M059J (cell line): ENCODE data around the gene OTP. TPM values are rescaled to one million over a fixed set of nuclear protein-coding genes. Genes with fewer than 3 reads are reported as not detected.

Experiments
- DNase-seq: peaks from one replicate; pipeline ENCODE4 v3.0.0-alpha.2; 2012; ENCODE audit warnings: low read depth
- total RNA-seq: library from RNA; depleted of rRNA; stranded (reverse); fragments of >200 nt; shearing (Covaris generic); gene quantifications from 2 replicates; pipeline ENCODE4 v1.2.3, GENCODE V29; 2014

Gene OTP
- total RNA-seq, 1 experiment from 2014 or later = not detected

DNA sequence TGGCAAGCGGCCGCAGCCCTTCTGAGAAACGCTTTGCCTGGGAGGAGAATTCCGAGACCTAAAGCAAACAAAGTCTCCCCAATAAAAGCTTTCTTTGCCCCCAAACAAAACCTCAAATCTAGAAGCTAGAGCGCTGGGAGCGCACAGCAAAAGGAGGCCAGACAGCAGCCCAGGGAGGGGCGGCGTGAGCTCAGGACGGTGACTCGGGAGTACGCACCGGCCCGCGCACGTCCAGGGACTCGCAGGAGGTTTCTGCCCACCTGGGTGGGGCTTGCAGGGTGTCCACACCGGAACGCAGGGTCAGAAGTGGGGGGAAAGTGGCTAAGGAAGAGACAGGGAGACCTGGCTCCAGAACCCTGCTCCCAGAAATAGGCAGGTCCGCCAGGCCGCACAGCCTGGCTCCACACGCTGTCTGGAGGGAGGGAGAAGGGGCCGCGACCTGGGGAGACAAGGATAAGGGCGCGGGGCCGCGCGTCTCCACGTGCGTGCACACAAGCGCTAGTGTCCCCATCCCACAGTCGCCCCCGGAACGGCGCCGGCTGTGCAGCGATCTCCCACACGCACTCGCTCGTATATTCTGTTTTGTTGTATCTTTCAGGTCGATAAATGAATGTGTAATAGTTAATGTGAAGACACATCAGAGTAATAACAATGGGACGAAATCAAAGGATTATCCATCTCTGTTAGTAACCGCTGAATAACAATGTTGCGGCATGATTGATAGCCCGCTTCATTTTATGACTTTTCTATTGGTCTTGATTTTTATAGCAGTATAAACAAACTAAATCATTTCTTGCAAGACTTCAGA lies 2.3 kb upstream of the OTP start:
- no peak for DNase-seq

DNA sequence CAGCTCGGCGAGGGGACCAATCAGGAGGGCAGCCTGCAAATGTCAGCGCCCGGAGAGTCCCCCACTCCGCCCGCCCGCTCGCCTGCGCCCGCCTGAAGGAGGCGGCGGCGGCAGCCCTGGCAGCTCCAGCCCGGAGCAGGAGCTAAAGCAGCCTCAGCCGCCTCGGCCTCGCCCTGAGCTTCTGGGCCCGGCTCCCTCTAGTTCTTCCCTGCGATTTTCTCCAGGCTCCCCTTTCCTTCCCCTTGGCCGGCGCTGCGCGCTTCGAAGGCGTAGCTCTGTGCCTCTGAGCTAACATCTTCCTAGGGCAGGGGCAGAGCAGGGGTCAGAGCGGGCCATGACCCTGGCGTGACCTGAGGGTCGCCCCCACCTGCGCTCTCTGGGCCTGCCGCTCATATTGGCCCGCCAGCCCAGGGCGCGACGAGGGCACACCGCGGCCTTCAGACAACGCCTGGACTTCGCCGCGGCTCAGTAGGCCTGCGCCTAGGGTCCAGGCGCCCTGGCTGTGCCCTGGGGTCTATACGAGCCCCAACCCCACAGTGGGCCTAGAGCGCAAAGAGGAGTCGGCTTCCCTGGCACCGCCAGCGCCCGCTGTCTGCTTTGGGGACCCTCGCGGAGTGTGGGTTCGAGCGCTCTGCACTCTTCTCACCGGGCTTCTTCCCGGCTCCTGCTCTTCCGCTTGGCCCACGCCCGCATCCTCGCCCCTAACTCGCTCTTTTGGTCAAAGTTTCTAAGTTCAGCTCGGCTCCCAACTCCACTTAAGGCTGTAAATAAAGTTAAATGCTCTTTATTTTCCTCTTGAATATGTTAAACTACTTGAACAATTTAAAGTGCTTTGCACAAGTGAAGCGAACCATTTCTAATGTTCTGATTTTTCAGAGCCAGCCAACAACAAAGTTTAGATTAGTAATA lies 504 bp upstream of the OTP start:
- DNase-seq = no peak

DNA sequence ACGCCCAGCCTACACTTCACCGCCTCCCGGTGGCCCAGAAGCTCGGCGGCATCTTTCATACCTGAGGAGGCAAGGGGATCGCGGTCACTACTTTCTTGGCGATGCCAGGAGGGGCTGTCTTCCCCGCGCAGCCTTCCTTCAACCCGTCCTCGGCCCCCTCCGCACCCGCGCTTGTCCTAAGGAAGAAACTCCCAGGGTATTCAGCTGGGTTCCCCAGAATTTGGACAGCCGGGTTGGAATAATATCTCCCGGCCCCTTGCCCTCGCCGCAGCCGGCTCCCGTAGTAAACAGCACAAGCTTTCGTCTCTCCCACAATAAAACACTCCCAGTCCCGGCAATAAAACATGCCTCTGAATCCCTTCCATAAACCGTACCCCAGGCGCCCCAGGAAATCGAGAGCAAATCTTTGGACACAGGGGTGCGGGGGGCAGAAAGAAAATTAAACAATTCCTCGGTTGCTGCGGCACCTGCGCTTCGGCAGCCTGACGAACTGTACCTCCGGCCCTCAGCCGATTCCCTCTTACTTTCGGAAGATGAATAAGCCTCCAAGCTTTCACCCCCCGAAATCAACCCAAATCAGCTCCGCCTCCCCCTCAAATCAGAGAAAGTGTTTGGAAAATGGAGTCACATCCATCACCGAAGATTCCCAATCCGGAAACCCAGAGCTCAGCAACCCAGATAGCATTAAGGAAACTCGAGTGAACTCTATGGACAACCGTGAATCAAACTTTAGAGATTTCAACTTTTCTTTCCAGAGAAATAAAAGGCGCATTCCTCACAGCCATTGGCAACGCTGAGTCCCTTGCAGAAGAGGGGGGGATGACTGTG lies 1.1 kb downstream of the OTP start:
- DNase-seq = peak; percentile 19

DNA sequence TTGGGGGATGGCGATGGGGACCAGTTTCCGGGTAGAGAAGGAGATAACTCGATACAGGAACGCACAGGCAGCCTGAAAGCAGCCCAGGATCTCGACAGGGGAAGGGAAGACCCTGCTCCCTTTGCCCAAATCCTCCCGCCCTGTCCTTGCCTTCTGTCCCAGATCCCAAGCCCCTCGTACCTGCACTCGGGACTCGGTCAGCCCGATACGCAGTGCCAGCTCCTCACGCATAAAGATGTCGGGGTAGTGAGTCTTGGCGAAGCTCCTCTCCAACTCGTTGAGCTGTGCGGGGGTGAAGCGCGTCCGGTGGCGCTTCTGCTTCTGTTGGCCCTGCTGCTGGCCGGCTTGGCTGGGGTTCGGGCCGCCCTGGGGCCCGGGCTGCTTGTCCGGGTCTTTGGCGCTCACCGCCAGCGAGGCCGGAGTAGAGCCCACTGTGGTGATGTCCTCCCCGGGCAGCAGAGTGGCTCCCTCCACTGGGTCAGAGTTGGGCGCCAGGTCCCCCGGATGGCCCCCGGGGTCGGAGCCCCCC lies 1.8 kb downstream of the OTP start:
- DNase-seq = no peak

DNA sequence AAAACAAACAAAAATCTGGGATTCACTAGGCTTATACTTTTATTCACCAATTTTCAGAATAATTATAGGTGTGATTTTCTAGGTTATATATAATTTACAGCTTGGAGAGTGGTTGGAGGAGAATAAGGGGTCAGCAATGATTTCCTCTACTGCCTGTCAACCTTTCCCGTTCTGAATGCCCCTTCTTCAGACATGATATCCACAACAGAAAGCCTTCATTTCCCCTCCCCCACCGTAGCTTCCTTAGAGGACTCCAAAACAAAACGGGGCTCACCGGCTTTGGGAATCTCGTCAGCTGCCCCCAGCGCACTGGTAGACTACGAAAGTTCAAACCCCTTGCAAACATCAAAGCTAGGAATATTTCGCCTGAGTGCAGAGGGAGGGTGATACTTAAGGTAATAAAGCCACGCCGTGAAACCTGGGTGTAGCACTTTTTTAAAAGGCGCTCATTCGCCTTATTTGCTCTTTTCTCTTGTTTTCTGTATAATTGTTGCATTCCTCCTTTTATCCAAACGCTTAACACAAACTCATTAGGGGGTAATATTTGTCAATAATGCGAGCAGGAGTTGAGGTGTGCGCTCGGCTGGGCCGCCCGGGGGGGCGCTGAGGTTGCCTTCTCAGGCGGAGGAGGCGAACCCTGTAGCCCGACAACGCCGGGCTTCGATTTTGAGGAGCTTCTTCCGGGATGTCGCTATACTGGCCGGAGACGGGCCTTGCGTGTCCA lies 2.4 kb downstream of the OTP start:
- DNase-seq = no peak

DNA sequence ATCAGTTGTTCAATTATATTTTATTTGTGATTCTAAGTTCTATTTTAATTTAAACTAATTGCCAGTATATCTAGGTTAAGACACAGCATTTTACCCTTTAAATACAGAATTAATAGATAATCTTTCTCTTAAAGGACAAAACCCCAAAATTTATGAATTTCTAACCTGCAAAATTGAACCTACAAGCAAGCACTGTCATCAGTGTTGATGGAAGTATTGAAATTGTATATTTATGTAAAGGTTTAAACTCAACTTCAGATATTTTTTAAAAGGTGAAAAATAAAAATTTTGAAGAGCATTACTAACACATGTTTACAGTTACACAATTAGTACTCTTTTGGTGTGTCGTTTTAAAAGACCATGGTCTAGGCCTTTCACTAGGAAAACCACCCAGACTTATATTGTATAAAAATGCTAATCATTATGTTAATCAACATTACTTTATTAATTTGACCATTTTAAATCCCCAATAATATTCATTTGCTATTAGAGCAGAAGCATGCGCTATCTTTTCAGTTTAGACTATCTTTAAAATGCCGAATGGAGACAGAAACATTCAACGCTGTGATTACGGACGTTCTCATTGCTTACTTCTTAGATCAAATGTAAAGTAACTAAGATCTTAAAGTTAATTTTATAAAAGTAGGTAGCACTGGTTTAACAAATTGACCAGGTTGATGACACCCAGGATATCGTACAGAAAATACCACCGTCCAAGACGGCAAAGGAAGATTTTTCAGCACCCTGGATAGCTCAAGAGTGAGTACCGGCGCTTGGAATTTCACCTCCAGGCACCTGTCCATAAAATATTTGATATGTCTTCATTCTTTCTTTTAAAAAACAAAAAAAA lies 3.2 kb downstream of the OTP start:
- no peak for DNase-seq

DNA sequence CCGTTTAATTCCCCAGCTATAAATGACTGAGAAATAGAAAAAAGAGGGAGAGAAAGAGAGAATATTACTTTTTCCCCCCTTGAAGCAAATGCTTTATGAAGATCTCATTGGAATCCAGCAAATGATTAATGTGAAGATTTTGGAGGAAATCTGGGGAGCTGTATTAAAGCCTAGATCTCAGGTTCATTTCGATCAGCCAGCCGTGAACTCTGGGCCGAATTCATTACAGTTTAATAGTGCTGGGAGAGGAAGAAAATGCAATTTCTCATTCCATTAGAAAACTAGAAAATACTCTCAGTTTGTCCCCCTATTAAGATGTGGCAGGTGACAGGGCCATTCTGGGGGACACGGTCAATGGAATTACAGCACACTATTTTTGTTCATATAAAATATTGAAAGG lies 4.8 kb downstream of the OTP start:
- DNase-seq = no peak

DNA sequence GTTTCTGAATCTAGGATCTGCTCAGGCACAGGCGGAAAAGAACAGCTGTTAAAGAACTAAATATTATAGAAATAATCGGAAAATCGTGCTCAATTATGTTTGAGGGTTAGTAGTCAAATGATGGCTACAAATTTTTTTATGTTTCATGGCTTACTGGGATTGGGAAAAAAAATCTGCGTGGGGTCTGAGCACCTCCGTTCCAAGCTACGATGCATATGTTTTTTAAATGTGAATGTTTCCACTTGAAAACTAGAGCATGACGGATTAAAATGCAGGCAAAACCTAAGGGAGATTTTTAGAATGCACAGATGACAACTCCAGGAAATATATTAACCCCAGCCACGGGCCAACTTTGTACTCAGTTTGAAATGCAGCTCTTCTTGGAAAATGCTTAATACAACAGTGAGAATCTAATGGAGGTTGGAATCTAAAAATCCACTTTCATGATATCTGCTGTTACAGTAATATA lies 5.3 kb downstream of the OTP start:
- DNase-seq = no peak

- no peak for DNase-seq
Measured at GRCh38 chr5:77632526-77633206, 5.8 kb downstream of the OTP start.

GRCh38 chr5:77630114-77630680 lies 8.3 kb downstream of the OTP start:
- peak; percentile 61 for DNase-seq

- no peak for DNase-seq
Measured at GRCh38 chr5:77629509-77630113, 8.9 kb downstream of the OTP start.

GRCh38 chr5:77628840-77629508 lies 9.5 kb downstream of the OTP start:
- DNase-seq = no peak

DNA sequence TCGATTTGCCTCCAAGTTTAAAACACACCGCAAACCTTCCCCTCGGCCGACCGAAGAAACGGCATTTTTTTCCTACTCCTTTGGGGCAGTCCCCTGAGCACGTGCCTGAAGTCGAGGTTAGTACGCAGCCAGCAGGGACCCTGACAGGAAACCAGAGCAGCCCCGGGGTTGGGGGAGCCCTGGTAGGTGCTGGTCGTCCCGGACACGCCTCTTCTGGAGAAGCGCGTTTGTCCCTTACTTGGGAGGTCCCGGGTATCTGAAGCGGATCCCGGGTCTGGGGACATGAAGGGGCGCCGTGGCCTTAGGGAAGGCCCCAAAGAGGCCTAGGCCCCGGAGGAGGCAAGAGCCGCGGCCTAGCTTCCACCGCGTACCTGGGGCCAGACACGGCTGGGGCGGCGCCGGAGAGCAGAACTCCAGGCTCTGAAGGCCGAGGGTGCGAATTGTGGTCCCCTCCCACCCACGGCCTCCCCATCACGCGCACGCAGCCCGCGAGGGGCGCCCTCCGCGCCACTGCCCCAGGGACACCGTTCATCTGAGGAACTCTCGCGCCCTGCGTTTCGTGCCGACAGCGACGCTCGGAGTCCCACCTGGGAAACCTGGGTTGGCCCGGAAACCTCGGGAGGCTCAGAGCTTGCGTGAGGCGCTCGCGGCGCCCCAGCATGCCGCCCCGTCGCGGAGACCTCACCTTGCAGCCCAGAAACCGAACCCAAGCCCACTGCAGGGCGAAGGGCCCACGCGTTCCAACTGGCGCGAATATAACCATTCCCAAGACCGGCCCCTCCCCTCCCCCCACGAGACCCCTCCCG lies 10.4 kb downstream of the OTP start:
- DNase-seq = no peak

DNA sequence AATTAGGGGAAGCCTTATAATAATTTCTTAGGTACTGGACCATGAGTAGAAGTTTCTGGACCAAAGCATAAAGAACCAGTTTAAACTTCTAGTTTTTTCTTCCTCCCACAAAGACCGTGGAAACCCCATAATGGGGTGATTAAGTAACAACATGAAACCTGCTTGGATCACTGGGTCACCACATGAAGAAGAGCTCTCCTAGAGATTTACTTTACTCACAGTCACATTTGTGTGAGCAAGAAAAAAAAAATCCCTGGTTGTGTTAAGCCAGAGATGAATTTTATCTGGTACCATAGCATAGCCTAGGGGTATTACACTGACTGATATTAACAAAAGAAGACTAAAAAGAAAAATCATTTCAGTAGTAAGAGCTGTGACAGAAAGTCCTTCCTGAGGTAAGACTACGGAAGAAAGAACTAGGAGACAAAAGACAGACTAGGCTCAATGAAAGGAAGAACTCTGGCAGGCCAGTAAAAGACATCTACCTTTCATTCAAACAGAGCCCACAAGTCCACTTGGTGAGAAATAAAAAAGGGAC lies 15.2 kb downstream of the OTP start:
- no peak for DNase-seq

DNA sequence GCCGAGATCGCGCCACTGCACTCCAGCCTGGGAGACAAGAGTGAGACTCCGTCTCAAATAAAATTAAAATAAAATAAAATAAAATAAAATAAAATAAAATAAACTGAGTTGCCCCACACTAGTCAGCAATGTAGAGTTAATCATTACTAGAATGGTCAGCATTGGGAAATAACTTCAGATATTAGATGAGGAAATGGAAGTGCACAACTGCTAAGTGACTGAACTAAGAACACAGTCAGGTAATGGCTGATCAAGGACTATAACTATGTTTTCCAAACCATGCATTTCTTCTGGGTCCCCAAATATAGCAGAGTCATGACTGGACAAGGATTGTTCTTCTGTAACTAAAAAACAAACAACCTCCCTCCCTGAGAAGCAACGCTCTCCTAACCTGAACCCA lies 17.1 kb downstream of the OTP start:
- no peak for DNase-seq

- no peak for DNase-seq
Measured at GRCh38 chr5:77620405-77620804, 18.1 kb downstream of the OTP start.

GRCh38 chr5:77616920-77617319 lies 21.6 kb downstream of the OTP start:
- DNase-seq = no peak
